Left renal cortex interstitium (tissue), 4 donors: Measurements from ENCODE around the gene LIN9. TPM values are rescaled to one million over a fixed set of nuclear protein-coding genes. Genes with fewer than 3 reads are reported as not detected.
"Not testable (repeated sequence)": the region's sequence is repeated elsewhere in the genome, so short reads cannot be mapped to it uniquely, and the experiment has no call there.

ENCODE experiments used
- DNase-seq, 4 donors: peaks; one replicate each; pipeline ENCODE4 v3.0.0-alpha.2; 2013; ENCODE audit warnings: low read depth in 4 of 4, low spot score in 2 of 4, missing footprints in 1 of 4
- polyA plus RNA-seq, 4 donors: library from polyadenylated mRNA; unstranded; fragments of 120-200 nt; gene quantifications; one replicate each; pipeline ENCODE4 v1.2.1, GENCODE V29; 2013; ENCODE audit not compliant: insufficient read length in 4 of 4

LIN9 gene
- polyA plus RNA-seq, 4 donors, result 9.8 to 11.5 (median 10.9) TPM

DNA sequence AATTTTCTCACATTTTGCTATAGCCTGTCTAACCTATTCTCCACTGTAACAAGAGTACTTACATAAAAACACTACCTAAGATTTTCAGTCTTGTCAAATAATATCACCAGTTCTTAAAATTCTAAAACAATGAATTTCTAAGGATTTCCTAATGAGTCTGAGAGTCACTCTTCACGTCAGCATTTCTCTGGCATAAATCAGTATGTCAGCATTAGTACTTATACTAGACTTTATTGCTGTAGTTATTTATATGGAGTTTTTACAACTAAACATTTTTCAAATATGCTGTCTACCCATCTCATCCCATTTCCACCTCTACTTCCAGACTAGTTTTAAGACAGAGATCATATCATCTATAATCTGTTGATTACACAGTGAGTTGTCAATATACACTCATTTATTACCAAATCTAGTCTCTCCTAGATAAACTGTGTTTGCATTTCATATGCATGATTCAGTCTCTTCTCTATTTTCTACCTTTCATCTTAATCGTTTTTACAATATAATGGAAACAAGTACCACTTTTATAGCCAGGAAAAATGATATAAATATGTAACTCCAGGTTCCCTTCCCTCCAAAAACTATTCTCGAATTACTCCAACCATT lies 32.8 kb downstream of the LIN9 start:
- DNase-seq, result no peak

DNA sequence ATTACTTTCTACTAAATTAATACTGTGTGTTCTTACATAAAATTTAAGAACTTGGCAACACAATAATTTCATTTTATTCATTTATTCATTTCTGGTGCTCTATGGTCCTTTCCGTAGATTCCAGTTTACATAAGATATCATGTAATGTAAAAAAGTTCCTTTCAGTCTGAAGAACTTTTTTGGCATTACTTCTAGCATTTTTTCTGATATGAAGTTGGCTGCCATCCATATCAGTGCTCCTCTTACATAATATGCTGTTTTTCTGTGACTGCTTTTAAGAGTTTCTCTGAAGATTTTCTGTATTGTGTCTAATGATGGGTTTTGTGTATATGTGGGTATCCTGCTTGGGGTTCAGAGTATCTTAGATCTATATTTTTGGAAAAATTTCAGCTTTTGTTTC lies 34.8 kb downstream of the LIN9 start:
- no peak for DNase-seq

DNA sequence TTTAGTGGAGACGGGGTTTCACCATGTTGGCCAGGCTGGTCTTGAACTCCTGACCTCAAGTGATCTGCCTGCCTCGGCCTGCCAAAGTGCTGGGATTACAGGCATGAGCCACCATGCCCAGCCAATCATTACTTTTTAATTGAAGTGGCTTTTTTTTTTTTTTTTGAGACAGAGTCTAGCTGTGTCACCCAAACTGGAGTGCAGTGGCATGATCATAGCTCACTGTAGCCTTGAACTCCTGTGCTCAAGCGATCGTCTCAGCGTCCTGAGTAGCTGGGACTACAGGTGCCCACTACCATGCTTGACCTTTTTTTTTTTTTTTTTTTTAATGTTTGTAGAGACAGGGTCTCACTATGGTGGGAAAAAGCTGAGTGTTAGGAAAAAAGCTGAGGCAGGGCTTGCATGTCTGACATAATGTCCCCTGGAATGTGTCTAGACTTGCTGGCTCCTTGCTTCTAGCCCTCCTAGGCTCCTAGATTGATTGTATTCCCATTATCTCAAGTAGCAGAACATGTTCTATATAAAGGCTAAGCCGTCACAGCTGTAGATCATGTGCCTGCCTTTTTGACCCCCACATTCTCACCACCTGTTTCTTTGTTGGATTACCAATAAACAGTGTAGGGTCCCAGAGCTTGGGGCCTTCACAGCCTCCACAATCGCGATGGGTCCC lies 36.6 kb downstream of the LIN9 start:
- DNase-seq, result not testable (repeated sequence)

DNA sequence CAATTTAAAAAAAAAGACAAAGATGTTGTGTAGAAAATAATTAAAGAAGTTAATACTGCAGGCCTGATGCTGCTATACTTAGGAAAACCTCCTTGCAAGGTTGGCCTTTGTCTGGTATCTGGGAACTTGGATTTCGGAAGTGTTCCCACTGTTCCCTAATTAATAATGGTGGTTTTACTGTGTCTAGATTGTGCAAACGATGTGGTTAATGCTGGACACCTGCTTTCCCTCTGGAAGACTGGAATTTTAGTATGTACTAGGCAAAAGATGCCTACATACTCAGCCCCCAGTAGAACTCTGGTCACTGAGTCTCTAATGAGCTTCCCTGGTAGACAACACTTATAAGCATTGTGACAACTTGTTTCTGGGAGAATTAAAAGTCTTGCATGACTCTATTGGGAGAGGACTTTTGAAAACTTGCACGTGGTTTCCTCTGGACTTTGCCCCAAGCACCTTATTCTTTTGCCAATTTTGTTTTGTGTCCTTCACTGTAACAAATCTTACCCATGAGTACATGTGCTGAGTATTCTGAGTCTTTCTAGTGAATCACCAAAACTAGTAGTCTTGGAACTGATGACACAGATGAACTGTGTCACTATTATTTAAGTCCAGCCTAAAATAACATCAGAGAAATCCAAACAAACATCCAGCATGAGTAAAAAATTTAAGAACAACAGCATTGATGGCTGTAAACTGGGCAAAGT lies 40.4 kb downstream of the LIN9 start:
- no peak for DNase-seq

DNA sequence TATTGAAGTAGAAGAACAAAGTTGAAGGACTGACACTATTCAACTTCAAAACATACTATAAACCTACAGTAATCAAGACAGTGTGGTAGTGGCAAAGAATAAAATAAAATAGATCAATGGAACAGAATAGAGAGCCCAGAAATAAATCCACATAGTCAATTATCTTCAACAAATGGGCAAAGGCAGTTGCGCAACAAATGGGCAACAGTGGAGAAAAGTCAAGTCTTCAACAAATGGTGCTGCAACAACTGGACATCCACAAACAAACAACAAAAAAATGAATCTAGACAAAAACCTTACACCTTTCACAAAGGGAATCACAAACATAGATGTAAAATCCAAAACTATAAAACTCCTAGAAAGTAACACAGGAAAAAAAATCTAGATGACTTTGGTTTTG lies 47.1 kb downstream of the LIN9 start:
- DNase-seq, result no peak

DNA sequence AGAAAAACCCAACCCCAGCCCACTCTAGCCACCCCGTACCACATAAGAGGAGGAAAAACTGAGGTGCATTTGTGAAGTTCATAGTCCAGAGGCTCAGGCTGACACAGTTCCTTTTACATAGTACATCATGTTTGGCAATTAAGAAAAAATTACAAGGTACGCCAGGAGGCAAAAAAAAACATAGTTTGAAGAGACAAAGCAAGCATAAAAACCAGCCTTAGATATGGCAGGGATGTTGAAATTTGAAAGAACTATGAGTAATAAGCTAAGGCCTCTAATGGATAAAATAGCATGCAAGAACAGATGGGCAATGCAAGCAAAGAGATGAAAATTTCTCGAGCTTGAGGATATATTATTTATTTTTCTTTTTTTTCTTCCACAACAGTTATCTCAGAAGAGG lies 53.6 kb downstream of the LIN9 start:
- no peak for DNase-seq

DNA sequence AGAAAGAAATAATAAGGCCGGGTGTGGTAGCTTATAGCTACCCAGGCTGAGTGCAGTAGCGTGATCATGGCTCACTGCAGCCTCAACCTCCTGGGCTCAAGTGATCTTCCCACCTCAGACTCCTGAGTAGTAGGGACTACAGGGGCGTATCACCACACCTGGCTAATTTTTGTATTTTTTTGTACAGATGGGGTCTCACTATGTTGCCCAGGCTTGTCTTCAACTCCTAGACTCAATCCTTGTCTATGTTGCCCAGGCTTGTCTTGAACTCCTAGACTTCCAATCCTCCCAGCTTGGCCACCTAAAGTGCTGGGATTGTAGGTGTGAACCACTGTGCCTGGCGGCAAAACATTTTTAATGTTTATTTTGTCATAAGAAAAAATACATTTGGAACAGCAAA lies 55.0 kb downstream of the LIN9 start:
- no peak for DNase-seq

DNA sequence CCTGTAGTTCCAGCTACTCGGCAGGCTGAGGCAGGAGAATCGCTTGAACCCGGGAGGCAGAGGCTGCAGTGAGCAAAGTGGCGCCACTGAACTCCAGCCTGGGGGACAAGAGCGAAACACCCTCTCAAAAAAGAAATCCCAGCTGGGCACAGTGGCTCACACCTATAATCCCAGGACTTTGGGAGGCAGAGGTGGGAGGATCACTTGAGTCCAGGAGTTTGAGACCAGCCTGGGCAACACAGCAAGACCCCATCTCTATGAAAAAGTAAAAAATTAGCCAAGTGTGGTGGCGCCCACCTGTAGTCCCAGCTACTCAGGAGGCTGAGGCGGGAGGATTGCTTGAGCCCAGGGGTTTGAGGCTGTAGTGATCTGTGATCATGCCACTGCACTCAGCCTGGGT lies 56.1 kb downstream of the LIN9 start:
- not testable (repeated sequence) for DNase-seq

DNA sequence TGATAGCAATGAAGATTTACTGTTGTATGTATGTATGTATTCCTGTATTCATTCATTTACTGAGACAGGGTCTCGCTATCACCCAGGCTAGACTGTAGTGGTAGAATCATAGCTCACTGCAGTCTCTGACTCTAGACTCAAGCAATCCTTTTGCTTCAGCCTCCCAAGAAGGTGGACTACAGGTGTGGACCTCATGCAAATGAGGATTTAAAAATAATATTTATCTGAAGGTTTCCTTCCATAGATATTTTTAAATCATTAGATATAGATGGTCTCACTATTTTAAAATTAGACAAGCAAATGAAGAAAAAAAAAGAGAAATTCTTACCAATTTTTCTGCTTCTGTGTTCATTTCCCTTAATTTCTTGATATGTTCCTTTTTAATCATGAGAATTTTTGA lies 58.5 kb downstream of the LIN9 start:
- no peak for DNase-seq

DNA sequence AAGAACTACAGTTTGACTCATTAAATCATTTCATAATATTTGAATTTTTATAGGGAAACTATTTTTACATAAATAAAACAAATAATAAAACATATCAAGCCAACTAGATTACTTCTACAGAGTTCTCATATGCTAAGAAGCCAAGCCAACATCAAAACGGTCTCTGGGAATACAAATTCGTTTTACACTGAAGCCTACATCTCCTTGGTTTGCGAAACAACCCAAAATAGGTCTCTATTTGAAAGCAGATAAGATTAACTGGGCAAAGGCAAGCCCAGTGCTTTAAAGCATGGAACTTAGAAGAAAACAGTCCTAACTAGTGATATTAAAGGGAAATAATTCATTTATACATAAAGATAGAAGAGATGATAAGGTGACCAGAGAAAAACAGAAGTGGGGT lies 60.2 kb downstream of the LIN9 start:
- DNase-seq, result no peak

DNA sequence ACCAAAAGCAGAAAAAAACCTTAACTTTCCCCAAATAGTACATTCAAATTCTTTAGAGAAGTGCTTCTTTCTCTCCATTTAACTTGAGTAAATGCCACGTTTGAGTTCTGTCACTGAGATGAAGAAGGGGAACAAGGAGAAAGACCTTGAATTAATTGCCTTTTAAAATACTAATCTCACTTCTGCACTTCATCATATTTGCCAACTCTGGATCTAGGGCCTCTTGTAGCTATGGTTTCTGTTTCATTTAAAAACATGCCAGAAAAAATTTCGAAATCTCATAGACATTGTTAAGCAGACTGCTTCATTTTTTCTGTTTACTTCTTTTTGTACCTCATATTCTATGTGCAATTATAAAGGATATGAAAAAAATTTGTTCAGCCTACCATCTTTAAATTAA lies 60.9 kb downstream of the LIN9 start:
- DNase-seq, result no peak

DNA sequence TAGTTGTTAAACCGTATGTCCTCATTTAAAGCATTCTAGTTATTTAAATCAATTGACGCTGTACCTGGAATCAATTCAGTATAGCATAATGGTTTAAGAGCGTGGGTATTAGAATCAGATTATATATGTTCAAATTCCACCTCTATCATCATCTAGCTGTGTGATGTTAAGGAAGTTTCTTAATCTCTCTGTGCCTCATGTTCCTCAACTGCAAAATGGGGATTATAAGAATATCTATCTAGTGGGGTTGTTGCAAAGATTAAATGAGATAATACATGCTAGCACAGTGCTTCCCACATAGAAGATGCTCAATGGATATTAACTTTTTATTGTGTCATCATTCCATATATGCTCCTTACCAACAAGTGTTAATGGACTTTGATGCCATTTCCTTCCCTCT lies 69.5 kb downstream of the LIN9 start:
- DNase-seq, result no peak

DNA sequence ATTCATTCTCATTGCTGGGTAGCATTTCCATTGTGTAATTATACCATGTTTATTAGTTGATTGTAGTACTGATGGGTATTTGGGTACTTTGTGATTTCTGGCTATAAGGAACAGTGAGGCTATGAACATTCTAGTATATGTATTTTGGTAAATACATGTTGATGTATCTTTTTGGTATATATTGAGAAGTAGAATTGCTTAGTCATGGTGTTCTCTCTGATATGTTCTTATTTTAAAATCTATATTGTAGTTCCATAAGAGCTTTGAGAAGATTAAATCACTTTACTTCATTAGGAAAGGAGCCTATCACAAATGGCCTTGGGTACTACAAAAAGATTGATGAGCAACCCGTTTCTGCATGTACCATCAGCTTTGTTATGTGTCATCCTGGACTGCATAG lies 72.1 kb downstream of the LIN9 start:
- DNase-seq, result no peak

DNA sequence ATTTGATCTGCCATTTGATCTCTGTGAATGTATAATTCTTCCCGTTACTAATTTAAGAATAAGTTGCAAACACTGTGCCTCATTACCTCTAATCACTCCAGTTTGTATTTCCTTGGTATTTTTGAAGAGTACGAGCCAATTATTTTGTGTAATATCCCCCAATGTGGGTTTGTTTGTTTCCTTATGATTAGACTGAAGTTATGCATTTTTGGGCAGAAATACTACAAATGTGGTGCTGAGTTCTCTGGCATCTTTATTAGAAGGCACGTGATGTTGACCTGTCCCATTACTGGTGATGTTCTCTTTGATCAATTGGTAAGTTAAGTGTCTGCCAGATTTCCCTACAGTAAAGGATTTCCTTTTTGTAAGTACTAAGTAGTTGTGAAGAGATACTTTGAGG lies 75.2 kb downstream of the LIN9 start:
- no peak for DNase-seq

DNA sequence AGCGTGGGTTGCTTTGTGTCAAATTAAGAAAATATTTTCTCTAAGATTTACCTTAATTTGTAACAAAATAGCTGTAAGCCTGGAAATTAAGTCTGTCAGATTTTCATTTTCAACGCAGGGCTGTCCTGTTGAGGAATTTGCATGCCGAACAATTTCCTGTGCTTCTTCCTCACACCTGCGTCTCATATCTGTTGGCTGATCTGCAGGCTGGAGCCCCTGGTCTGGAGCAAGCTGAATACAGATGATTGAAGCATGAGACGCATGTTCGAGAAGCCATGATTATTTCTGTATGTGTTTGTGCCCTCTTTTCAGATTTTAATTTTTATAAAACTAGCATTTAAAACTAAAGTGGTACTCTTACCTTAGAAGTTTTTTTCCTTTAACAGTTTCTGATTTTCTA lies 75.7 kb downstream of the LIN9 start:
- DNase-seq, result no peak

DNA sequence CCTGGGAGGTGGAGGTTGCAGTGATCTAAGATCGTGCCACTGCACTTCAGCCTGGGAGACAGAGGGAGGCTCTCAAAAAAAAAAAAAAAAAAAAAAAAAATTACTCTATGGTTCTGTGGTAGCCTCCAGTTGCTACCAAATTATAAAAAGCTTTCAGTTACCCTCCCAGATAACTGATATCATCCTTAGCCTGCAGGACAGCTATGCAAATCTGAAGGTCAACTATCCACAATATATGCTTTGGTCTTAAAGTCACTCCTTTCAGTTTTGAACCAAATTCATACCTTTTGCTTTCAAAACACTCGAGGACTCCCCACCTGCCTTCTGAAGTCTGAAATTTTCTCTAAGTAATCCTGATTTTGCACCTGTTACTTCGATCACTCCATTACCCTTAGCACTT lies 82.4 kb downstream of the LIN9 start:
- no peak for DNase-seq

DNA sequence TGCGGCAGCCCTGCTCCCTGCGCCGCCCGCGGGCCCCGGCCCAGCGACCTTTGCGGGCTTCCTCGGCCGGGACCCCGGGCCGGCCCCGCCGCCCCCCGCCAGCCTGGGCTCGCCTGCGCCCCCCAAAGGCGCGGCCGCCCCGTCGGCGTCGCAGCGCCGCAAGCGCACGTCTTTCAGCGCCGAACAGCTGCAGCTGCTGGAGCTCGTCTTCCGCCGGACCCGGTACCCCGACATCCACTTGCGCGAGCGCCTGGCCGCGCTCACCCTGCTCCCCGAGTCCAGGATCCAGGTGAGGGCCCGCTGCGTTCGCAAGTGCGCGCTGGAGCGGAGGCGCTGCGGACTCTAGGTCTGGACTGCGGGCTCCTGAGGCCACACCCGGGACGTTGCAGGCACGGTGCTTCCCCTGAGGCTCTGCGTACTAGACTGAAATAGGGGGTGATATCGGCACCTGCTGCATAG lies 85.1 kb downstream of the LIN9 start:
- DNase-seq, result no peak

DNA sequence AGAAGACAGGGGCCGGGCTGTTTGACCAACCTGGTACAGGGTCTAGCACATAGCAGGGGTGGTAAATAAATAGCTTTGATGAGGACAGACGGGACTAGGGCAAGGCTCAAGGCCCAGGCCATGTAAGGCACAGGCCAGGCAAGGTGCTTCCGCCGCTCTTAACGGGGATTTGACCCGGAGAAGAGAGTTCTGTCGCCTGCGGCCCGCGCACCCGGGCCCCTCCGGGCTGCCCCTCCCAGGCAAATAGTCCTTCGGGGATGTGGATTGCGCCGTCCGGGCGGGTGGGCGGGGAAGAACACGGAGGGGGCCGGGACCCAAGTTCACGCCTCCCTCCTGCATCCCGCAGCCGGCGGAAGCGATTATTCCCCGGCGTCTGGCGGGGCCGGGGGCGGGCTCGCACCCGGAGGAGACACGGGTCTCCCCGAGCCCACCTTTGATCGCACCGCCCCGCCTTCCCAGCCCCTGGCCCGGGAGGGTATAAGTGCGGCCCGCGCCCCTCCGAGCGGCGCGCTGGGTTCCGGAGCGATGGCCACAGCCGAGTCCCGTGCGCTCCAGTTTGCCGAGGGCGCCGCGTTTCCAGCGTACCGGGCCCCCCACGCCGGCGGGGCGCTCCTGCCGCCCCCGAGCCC lies 85.7 kb downstream of the LIN9 start, which contains the start of gene MIXL1:
MIXL1 (plus strand) TSS at position 508 of the 629 bp plus-strand sequence; CDS start at position 526, 18 bp downstream.
- no peak for DNase-seq

DNA sequence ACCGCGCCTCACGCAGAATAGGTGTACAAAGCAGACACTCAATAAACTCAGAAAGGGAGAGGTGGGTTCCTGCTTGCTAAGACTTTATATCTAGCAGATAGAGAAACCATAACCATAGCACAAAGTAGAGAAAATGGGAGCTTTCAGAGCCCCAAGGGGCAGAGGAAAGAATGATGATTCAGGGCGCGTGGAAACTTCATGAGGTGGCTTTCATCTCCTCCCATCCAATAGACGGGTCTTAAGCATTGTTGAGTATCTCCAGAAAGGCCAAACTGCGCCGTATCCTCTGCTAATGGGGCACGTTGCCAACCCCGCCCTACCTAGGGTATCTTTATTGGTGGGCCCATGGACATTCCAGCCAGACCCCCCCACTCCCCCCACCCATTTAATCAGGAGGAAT lies 86.3 kb downstream of the LIN9 start:
- no peak for DNase-seq

DNA sequence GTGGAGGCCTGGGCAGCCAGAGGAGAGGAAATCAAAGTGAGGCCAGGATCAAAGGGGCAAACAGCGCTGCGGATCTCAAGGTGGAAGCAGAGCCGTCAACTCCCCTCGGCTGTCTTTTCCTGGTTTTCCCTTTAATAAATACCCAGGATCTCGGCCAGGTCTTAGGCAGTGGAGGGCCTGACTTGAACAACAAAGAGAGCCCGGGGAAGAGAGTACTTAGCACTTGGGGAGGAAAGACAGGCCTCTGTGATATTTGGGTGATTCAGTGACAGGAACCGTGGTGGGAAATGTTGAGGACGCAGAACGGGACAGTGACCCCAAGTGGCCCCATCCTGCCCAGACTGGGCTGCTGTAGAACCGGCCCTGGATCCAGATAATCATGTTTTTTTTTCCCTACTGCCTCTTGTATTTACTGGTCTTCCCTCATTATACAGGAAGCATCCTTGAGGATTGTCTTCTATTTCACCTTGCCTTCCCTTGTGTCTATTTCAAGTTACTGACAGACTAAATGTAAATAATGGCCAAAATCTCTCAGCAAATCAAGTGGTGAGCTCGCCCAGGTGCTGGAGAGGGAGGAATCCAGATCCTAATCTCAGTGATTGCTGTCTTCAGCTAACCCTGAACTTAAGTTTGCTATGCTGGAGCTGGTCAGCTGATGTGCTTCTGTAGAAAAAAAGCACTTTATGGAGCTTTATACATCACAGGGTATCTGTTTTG lies 88.3 kb downstream of the LIN9 start:
- DNase-seq, result no peak

DNA sequence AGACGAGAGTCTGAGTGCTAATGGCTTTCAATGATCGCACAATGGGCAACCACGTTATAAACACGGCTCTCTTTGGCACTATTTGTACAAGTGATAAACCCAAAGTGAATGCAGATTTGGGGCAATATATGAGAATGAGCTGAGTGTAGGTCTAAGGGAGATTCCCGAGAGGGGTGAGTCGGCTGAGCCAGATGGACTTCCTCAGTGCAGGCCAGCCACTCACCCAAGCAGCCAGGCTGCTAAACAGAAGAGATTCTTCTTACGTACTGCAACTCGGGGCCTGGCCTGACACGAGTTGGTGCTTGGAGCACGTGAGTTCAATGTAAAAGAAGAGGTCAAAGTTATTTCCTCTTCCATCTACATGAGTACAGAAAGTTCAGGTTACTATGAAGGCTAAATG lies 91.7 kb downstream of the LIN9 start:
- DNase-seq, result no peak
